Posterior cingulate gyrus (tissue), 11 donors: ENCODE measurements around the gene GALNT16.
"Not testable (repeated sequence)": the region's sequence is repeated elsewhere in the genome, so short reads cannot be mapped to it uniquely, and the experiment has no call there.

Source experiments
- DNase-seq, 10 donors: peaks; one replicate each; pipeline versions ENCODE4 v3.0.0 to v3.0.0-alpha.2; 2020 to 2021; ENCODE audit warnings: mixed read lengths in 3 of 10
- intact Hi-C: fragments of 100-400 bp; cut with DNase I; formaldehyde crosslinking; loops from one replicate; pipeline ENCODE4 v1.15.1; 2023

GALNT16 gene

DNA sequence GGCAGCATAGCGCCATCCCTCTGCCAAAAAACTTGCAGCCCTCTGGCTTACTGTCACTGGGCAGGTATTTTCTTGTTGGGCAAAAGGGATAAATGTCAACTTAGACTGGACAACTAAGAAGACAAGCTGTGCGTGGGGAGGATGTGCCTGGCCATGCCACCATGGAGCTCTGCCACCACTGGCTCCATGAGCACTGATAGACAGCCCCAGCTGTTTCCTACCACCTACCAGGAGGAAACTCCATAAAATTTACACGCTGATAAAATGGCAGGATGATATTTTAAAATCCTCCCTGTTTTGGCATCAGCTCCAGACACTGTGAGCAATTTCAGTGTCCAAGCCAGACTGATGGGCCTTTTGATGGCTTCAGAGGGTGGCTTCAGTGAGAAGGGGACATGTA, 7.1 kb upstream of the GALNT16 start:
- DNase-seq = no peak
- intact Hi-C loops = no loop called here

- intact Hi-C loops = no loop called here
- no peak for DNase-seq
These were observed 811 bp upstream of the GALNT16 start for GRCh38 chr14:69259168-69259526.

- intact Hi-C loops = loop anchor here (5.0 kb wide), 1 partner anchor 92 kb away; no protein-coding TSS in a partner anchor
- DNase-seq = peak in 3 of 10 donors; percentile 17 to 77 (median 23)
These were observed 367 bp downstream of the GALNT16 start for GRCh38 chr14:69260190-69260860.

- DNase-seq = peak in 7 of 10 donors; percentile 25 to 89 (median 36)
- intact Hi-C loops = loop anchor here (5.0 kb wide), 1 partner anchor 91 kb away; no protein-coding TSS in a partner anchor
These were observed 1.1 kb downstream of the GALNT16 start for GRCh38 chr14:69260861-69261564.

DNA sequence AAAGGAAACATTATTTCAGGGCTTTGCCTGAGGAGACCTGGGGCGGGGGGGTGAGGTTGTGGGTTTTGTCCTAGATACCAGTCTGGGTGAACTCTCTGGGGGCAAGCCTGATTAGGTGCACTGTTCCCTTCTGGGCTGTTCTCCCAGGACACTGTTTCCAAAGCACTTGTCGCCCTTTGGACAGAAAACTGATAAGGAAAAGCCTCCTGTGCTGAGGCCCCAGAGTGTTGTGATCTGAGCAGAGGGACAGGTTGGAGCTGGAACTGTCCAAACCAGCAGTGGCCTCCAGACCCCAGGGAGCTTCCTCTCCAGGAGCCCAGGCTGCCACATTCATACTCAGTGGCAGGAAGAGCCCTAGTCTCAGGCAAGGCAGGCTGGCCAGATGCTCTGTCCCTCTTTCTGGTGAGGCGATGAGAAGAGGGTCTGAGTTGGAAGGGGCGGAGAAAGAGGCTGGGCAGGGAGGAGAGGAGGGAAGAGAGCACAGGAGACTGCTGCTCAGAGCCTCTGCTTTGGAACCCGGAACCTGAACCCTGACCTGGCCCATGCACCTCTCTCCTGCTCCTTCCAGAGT, 1.9 kb downstream of the GALNT16 start:
- intact Hi-C loops = loop anchor here (5.0 kb wide), 1 partner anchor 90 kb away; no protein-coding TSS in a partner anchor
- DNase-seq = peak in 1 of 10 donors; percentile 85

- intact Hi-C loops = loop anchor here (5.0 kb wide), 1 partner anchor 90 kb away; no protein-coding TSS in a partner anchor
- DNase-seq = no peak
These were observed 2.6 kb downstream of the GALNT16 start for GRCh38 chr14:69262516-69262915.

DNA sequence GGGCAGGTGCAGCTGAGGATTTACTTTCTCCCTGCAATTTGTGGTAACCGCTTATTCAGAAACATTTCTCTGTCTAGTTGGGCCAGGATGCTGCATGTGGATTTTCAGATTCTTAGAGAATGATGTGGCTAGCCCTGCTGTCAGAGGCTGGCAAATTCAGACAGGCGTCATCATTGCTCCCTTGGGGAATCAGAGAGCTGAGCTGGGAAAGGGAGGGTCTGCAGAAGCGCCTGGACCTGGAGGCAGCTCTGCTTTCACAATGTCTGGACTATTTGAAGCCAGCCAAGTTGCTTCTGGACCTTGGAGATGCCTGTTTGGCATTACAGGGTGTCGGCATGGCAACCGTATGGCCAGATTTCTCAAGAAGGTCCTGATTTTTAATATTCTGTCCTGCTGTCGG, 3.4 kb downstream of the GALNT16 start:
- intact Hi-C loops = loop anchor here (5.0 kb wide), 1 partner anchor 89 kb away; no protein-coding TSS in a partner anchor
- DNase-seq = no peak

DNA sequence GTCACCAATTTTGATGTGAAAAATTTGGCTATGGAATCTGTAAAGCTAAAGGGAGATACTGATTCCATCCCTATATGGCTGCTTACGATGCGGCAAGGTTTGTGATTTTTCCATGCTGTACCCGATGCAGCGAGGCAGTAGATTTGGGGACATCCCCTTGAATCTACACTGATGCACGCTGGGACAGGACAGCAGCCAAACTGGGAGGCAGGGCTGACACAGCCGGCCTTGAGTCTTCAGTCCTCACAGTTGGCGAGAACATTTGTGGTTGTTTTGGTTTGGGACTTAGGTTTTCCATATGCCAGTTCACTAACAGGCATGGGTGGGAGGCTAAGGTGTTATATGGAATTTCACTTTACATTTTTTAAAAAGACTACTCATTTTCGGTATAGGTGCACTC, 3.8 kb downstream of the GALNT16 start:
- peak in 2 of 10 donors; percentile 34 to 83 for DNase-seq
- intact Hi-C loops = loop anchor here (5.0 kb wide), 1 partner anchor 89 kb away; no protein-coding TSS in a partner anchor

- DNase-seq = no peak
- intact Hi-C loops = no loop called here
These were observed 6.8 kb downstream of the GALNT16 start for GRCh38 chr14:69266572-69267345.

GRCh38 chr14:69267492-69267891, 7.5 kb downstream of the GALNT16 start:
- DNase-seq = peak in 1 of 10 donors; percentile 19
- intact Hi-C loops = no loop called here

- intact Hi-C loops = no loop called here
- no peak for DNase-seq
These were observed 8.3 kb downstream of the GALNT16 start for GRCh38 chr14:69268223-69268622.

DNA sequence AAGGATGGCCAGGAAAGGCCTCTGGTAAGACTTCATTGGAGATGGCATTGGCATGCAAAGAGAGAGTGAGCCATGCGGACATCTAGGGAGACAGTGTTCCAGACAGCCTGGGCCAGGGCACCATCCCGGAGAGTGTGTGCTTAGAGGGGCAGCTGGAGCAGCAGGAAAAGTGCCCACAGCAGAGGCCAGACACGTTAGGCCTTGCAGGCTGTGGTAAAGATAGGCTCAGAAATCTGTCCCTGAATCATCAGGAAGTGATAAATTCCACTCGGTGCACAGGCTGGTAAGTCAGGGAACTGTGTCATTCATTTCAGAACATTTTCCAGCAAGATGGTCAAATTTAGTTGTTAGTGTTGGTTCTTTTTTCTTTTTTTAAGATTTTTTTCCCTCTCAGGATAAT, 8.8 kb downstream of the GALNT16 start:
- intact Hi-C loops = no loop called here
- peak in 1 of 10 donors; percentile 78 for DNase-seq

- intact Hi-C loops = no loop called here
These were observed 9.4 kb downstream of the GALNT16 start for GRCh38 chr14:69269381-69269780.

GRCh38 chr14:69270097-69270496, 10.1 kb downstream of the GALNT16 start:
- intact Hi-C loops = no loop called here
- DNase-seq = peak in 1 of 10 donors; percentile 59

More at GRCh38 chr14:69269381-69269780, 9.4 kb downstream of the GALNT16 start:
- no peak for DNase-seq

- DNase-seq = peak in 2 of 10 donors; percentile 75 to 85
- intact Hi-C loops = no loop called here
These were observed 11.1 kb downstream of the GALNT16 start for GRCh38 chr14:69270795-69271708.

DNA sequence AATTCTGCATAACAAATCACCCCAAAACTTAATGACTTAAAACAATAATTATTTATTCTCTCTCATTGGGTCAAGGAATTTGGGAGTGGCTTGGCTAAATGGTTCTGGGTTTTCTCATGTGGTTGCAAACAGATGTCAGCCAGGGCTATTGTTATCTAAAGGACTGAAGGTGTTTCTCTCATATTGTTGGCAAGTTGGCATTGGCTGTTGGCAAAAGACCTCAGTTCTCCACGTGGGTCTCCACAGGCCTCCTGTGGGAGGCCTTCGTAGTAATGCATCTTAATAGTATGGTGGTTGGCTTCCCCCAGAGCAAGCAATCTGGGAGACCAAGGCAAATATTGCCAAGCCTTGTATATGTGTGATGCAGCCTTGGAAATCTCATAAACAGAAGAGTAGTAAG, 14.4 kb downstream of the GALNT16 start:
- no peak for DNase-seq
- intact Hi-C loops = no loop called here

DNA sequence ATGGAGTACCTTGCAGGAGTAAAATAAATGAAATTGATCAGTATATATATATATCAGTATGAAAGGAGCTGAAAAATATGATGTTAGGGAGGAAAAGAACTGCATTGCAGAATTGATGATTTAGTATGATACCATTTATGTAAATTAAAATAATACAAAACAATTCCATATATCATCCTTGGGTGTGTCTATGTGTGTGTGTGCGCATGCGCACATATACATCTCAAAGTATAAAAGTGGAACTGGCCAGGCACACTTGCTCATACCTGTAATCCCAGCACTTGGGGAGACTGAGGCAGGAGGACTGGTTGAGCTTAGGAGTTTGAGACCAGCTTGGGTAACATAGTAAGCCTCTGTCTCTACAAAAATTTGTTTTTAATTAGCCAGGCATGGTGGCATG, 15.4 kb downstream of the GALNT16 start:
- intact Hi-C loops = no loop called here
- no peak for DNase-seq

GRCh38 chr14:69277356-69277755, 17.4 kb downstream of the GALNT16 start:
- DNase-seq, intact Hi-C loops: not testable (repeated sequence)

DNA sequence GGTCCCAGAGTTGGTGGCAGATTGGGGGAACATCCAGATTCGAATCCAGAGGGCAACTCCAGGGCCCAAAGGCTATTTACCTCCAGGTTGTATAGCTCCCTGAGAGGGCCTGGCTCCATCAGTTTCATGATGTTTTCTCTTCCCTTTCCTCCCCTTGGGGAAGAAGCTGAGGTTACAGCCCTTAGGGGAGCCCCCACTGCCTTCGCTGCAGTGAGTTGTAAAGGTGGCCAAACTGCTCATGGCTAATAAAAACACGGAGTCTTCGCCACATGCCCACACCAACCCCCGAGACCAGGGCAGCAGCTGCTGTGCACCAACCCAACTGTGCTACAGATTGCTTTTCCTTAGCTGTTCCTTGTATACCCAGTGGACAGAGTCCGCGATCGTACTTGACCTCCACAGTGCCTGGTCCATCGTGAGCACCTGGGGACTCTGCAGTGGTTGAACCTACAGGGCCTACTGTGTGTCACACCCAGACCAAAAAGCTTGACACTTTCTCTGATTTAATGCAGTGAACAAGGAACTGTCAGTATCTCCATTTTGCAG, 20.9 kb downstream of the GALNT16 start:
- DNase-seq = peak in 1 of 10 donors; percentile 56
- intact Hi-C loops = no loop called here
